DOHH2 (cell line): ENCODE measurements around the gene NKG7.

Source experiments
- CTCF ChIP-seq: fragments of 200-600 bp; sonication (generic); IDR thresholded peaks from one replicate; pipeline ENCODE4 v1.5.1; 2014; ENCODE audit warnings: antibody characterized with exemption, mild to moderate bottlenecking, low read depth, low read length; ENCODE audit not compliant: poor library complexity, severe bottlenecking
- EZH2phosphoT487 ChIP-seq: fragments of 200-600 bp; sonication (generic); IDR thresholded peaks from 2 replicates; pipeline ENCODE4 v1.6.1; 2017; ENCODE audit warnings: borderline replicate concordance, mild to moderate bottlenecking, antibody characterized with exemption, low read length, moderate library complexity, mixed read lengths

- TF ChIP-seq CTCF (no peak), EZH2phosphoT487 (no peak)
Measured at GRCh38 chr19:51372649-51373504, at the start of gene NKG7.
